WTC11 (cell line): ENCODE measurements around the gene YOD1. TPM values are rescaled to one million over a fixed set of nuclear protein-coding genes. Genes with fewer than 3 reads are reported as not detected.

ENCODE experiments used
- ATAC-seq: fragments of 200-7000 bp; cut with Tn5 transposase; 2 replicates; pipeline ENCODE4 v1.10.0; 2021; ENCODE audit warnings: mild to moderate bottlenecking, moderate library complexity
- CTCF ChIA-PET: fragments of 300-600 bp; sonication (Branson Sonifier 250); formaldehyde crosslinking; loops from one replicate; lab custom pipeline; 2021; ENCODE audit warnings: antibody characterized with exemption; lab: Charles Lee
- POLR2A ChIA-PET: fragments of 350-600 bp; sonication (Branson Sonifier 250); formaldehyde crosslinking; loops from one replicate; lab custom pipeline; 2021; ENCODE audit warnings: antibody characterized with exemption; lab: Charles Lee
- DNase-seq: peaks from one replicate; pipeline ENCODE4 v3.0.0; 2021; ENCODE audit warnings: low spot score
- H3K27ac Mint-ChIP-seq: 2 replicates; pipeline ENCODE4 v1.8.0; 2021; ENCODE audit warnings: mixed read lengths
- H3K27me3 Mint-ChIP-seq: 2 replicates; pipeline ENCODE4 v1.8.0; 2021; ENCODE audit warnings: low read depth, mild to moderate bottlenecking, moderate library complexity, mixed read lengths
- H3K36me3 Mint-ChIP-seq: 2 replicates; pipeline ENCODE4 v1.8.0; 2021; ENCODE audit warnings: mixed read lengths
- H3K4me1 Mint-ChIP-seq: 2 replicates; pipeline ENCODE4 v1.8.0; 2022; ENCODE audit warnings: mixed read lengths
- H3K4me3 Mint-ChIP-seq: 2 replicates; pipeline ENCODE4 v1.8.0; 2021; ENCODE audit warnings: mild to moderate bottlenecking, moderate library complexity, mixed read lengths
- H3K9me3 Mint-ChIP-seq: 2 replicates; pipeline ENCODE4 v1.8.0; 2021; ENCODE audit warnings: mixed read lengths
- FOXJ3 ChIP-seq: sonication (generic); formaldehyde crosslinking; IDR thresholded peaks from 2 replicates; pipeline ENCODE4 v1.9.0; 2021; ENCODE audit warnings: missing genetic modification reagents, mild to moderate bottlenecking, borderline replicate concordance
- GTF2I ChIP-seq: fragments of 250-450 bp; sonication (Bioruptor Pico); conservative IDR thresholded peaks from 2 replicates; pipeline ENCODE4 v1.4.0; 2021; ENCODE audit warnings: mild to moderate bottlenecking
- NFE2L1 ChIP-seq: sonication (generic); formaldehyde crosslinking; IDR thresholded peaks from 2 replicates; pipeline ENCODE4 v1.8.1; 2023; ENCODE audit warnings: missing genetic modification reagents
- NR2C2 ChIP-seq: sonication (generic); formaldehyde crosslinking; IDR thresholded peaks from 2 replicates; pipeline ENCODE4 v1.8.0; 2022; ENCODE audit warnings: mild to moderate bottlenecking, missing genetic modification reagents
- ZBTB21 ChIP-seq: sonication (generic); formaldehyde crosslinking; IDR thresholded peaks from 2 replicates; pipeline ENCODE4 v1.8.1; 2023; ENCODE audit warnings: mild to moderate bottlenecking, missing genetic modification reagents, borderline replicate concordance
- ZNF138 ChIP-seq: sonication (generic); formaldehyde crosslinking; conservative IDR thresholded peaks from 2 replicates; pipeline ENCODE4 v1.8.1; 2022; ENCODE audit warnings: mild to moderate bottlenecking, moderate library complexity, missing genetic modification reagents
- ZNF232 ChIP-seq: sonication (generic); formaldehyde crosslinking; IDR thresholded peaks from 2 replicates; pipeline ENCODE4 v1.8.0; 2022; ENCODE audit warnings: mild to moderate bottlenecking, missing genetic modification reagents
- ZNF263 ChIP-seq: sonication (generic); formaldehyde crosslinking; IDR thresholded peaks from 2 replicates; pipeline ENCODE4 v1.8.1; 2022; ENCODE audit warnings: low read depth, mild to moderate bottlenecking, moderate library complexity, missing genetic modification reagents
- ZNF423 ChIP-seq: fragments of 250-450 bp; sonication (Bioruptor Pico); IDR thresholded peaks from 2 replicates; pipeline ENCODE4 v2.1.2; 2022; ENCODE audit warnings: mild to moderate bottlenecking, moderate library complexity
- ZNF671 ChIP-seq: fragments of 250-450 bp; sonication (Bioruptor Pico); IDR thresholded peaks from 2 replicates; pipeline ENCODE4 v1.8.0; 2021; ENCODE audit warnings: mild to moderate bottlenecking
- total RNA-seq: library from RNA; stranded (reverse); gene quantifications from 3 replicates; pipeline ENCODE4 v1.2.3, GENCODE V29; 2021
- TF ChIP-seq, protein P1 (sequence below): sonication (generic); formaldehyde crosslinking; IDR thresholded peaks from 2 replicates; pipeline ENCODE4 v1.8.0; 2023; ENCODE audit warnings: missing genetic modification reagents, mild to moderate bottlenecking, borderline replicate concordance
- TF ChIP-seq, protein P2 (sequence below): sonication (generic); formaldehyde crosslinking; IDR thresholded peaks from 2 replicates; pipeline ENCODE4 v1.8.1; 2022; ENCODE audit warnings: missing genetic modification reagents, borderline replicate concordance
- TF ChIP-seq, protein P3 (sequence below): fragments of 250-450 bp; sonication (Bioruptor Pico); IDR thresholded peaks from 2 replicates; pipeline ENCODE4 v1.9.0; 2021; ENCODE audit warnings: mild to moderate bottlenecking
- TF ChIP-seq, protein P4 (sequence below): fragments of 250-450 bp; sonication (Bioruptor Pico); IDR thresholded peaks from 2 replicates; pipeline ENCODE4 v1.9.0; 2021; ENCODE audit warnings: mild to moderate bottlenecking
- TF ChIP-seq, protein P5 (sequence below): sonication (generic); formaldehyde crosslinking; IDR thresholded peaks from 2 replicates; pipeline ENCODE4 v1.8.0; 2022; ENCODE audit warnings: mild to moderate bottlenecking, missing genetic modification reagents
- TF ChIP-seq, protein P6 (sequence below): sonication (generic); formaldehyde crosslinking; IDR thresholded peaks from 2 replicates; pipeline ENCODE4 v1.8.0; 2022; ENCODE audit warnings: missing genetic modification reagents

YOD1 gene
- total RNA-seq, 1 experiment from 2014 or later, result 12.0 TPM

DNA sequence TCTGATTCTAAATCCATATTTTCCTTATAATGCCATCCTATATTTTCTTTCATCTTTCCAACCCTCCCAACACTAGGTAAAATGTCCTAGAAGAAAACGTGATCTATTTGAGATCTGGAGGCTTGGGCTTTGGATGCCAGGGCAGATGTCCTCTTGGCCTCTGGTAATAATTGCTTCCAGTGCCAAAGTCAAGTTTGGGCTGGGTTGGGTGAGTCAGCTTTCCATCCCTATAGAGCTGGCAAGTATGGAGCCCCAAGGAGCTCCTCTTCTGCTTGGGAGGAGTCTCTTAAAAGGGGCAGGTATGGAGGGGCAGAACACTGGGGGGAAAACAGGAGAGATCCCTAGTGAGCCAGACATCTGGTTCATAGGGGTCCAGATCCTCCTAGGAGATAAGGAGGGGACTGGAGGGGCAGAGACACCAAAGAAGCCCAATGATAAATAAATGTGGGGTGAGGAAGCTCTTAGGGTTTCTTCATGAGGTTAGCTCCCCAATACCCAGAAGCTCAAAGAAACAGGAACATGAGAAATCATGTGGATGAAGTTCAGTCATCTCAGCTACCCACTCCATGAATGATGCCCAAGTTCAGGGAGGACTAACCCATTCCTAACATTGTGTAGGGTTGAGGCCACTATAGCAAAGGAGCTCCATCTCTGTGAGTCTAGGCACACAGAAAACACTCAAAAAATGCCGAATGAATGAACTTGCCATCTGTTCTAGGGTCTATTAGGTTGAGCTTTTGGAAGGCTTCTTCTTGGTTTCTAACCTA, 21.9 kb downstream of the YOD1 start (continued):
- TF ChIP-seq, protein P1, sequence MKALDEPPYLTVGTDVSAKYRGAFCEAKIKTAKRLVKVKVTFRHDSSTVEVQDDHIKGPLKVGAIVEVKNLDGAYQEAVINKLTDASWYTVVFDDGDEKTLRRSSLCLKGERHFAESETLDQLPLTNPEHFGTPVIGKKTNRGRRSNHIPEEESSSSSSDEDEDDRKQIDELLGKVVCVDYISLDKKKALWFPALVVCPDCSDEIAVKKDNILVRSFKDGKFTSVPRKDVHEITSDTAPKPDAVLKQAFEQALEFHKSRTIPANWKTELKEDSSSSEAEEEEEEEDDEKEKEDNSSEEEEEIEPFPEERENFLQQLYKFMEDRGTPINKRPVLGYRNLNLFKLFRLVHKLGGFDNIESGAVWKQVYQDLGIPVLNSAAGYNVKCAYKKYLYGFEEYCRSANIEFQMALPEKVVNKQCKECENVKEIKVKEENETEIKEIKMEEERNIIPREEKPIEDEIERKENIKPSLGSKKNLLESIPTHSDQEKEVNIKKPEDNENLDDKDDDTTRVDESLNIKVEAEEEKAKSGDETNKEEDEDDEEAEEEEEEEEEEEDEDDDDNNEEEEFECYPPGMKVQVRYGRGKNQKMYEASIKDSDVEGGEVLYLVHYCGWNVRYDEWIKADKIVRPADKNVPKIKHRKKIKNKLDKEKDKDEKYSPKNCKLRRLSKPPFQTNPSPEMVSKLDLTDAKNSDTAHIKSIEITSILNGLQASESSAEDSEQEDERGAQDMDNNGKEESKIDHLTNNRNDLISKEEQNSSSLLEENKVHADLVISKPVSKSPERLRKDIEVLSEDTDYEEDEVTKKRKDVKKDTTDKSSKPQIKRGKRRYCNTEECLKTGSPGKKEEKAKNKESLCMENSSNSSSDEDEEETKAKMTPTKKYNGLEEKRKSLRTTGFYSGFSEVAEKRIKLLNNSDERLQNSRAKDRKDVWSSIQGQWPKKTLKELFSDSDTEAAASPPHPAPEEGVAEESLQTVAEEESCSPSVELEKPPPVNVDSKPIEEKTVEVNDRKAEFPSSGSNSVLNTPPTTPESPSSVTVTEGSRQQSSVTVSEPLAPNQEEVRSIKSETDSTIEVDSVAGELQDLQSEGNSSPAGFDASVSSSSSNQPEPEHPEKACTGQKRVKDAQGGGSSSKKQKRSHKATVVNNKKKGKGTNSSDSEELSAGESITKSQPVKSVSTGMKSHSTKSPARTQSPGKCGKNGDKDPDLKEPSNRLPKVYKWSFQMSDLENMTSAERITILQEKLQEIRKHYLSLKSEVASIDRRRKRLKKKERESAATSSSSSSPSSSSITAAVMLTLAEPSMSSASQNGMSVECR (CRISPR knock-in tag), result no peak
- TF ChIP-seq, protein P2, sequence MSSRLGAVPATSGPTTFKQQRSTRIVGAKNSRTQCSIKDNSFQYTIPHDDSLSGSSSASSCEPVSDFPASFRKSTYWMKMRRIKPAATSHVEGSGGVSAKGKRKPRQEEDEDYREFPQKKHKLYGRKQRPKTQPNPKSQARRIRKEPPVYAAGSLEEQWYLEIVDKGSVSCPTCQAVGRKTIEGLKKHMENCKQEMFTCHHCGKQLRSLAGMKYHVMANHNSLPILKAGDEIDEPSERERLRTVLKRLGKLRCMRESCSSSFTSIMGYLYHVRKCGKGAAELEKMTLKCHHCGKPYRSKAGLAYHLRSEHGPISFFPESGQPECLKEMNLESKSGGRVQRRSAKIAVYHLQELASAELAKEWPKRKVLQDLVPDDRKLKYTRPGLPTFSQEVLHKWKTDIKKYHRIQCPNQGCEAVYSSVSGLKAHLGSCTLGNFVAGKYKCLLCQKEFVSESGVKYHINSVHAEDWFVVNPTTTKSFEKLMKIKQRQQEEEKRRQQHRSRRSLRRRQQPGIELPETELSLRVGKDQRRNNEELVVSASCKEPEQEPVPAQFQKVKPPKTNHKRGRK, result no peak
- no peak for TF ChIP-seq NR2C2 (CRISPR knock-in tag)
- TF ChIP-seq, all 79 proteins: peak for 0

DNA sequence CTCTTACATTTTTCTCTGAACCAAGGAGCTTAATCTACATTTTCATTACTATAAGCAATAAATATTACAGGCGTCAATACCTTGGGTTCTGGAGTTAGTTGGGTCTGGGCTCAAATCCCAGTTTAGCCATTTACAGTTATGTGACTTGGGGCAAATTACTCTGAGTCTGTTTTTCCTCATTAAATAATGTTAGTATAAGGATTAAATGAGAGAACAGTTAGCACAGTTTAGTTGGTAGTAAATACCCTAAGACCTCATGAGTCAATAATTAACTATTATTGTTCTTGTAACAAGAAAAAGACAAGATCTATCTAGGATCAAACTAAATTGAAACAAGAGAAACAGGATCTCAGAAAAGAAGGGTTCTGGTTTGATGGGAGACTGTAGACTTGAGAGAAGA, 23.1 kb downstream of the YOD1 start:
- no peak for ATAC-seq
- Mint-ChIP-seq H3K9me3 (no peaks in the 10 kb centered on the region), H3K27ac (no peak overlapping the region), H3K36me3 (no peaks in the 10 kb centered on the region; the same call in 1 of the 2 replicates), H3K4me3 (no peak overlapping the region), H3K27me3 (no peaks in the 10 kb centered on the region), H3K4me1 (peaks cover 54% of the 10 kb centered on the region)
- TF ChIP-seq ZNF263, result no peak
- ChIA-PET CTCF (no interaction called here), POLR2A (no interaction called here)
- DNase-seq, result no peak

DNA sequence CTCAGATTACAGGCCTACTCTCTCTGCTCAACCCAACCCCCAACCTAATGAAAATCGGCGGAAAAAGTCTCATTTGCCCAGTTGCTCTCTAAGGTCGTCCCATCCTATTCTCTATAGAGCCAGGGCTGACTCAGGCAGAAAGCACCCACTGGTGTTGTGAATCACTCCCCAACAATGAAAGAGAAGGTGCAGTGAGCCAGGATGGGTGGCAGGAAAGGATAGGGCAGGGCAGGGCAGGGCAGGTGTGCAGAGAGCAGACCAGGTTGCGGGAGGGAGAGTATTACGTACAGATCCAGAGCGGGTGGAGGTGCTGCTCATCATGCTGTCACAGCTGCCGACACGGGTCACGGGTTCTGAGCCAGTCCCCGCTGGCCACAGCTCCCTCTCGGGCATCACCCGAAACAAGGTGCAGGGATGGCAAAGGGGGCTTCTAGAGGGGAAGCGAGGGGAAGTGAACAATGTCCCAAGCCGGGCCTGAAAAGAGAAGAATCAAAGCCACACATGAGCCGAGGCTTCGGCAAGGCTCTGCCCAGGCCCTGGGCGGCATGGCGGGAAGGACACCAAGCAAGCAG, 23.7 kb downstream of the YOD1 start:
- ATAC-seq (no peak), DNase-seq (no peak)
- H3K4me1 Mint-ChIP-seq, result peaks cover 48% of the 10 kb centered on the region
- no peak overlapping the region for H3K4me3 Mint-ChIP-seq
- no peaks in the 10 kb centered on the region; the same call in 1 of the 2 replicates for H3K36me3 Mint-ChIP-seq
- no peaks in the 10 kb centered on the region for H3K27me3 Mint-ChIP-seq
- CTCF ChIA-PET, result no interaction called here
- POLR2A ChIA-PET, result no interaction called here
- no peak overlapping the region for H3K27ac Mint-ChIP-seq
- no peaks in the 10 kb centered on the region for H3K9me3 Mint-ChIP-seq
- TF ChIP-seq ZNF232 (CRISPR knock-in tag), result no peak
- TF ChIP-seq GTF2I (CRISPR knock-in tag), result no peak
- no peak for TF ChIP-seq FOXJ3 (CRISPR knock-in tag)
- TF ChIP-seq, protein P3, sequence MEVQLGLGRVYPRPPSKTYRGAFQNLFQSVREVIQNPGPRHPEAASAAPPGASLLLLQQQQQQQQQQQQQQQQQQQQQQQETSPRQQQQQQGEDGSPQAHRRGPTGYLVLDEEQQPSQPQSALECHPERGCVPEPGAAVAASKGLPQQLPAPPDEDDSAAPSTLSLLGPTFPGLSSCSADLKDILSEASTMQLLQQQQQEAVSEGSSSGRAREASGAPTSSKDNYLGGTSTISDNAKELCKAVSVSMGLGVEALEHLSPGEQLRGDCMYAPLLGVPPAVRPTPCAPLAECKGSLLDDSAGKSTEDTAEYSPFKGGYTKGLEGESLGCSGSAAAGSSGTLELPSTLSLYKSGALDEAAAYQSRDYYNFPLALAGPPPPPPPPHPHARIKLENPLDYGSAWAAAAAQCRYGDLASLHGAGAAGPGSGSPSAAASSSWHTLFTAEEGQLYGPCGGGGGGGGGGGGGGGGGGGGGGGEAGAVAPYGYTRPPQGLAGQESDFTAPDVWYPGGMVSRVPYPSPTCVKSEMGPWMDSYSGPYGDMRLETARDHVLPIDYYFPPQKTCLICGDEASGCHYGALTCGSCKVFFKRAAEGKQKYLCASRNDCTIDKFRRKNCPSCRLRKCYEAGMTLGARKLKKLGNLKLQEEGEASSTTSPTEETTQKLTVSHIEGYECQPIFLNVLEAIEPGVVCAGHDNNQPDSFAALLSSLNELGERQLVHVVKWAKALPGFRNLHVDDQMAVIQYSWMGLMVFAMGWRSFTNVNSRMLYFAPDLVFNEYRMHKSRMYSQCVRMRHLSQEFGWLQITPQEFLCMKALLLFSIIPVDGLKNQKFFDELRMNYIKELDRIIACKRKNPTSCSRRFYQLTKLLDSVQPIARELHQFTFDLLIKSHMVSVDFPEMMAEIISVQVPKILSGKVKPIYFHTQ (CRISPR knock-in tag), result no peak
- no peak for TF ChIP-seq ZNF671 (CRISPR knock-in tag)
- TF ChIP-seq, protein P4, sequence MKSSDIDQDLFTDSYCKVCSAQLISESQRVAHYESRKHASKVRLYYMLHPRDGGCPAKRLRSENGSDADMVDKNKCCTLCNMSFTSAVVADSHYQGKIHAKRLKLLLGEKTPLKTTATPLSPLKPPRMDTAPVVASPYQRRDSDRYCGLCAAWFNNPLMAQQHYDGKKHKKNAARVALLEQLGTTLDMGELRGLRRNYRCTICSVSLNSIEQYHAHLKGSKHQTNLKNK (CRISPR knock-in tag), result no peak
- TF ChIP-seq ZBTB21 (CRISPR knock-in tag), result no peak
- TF ChIP-seq, protein P5, sequence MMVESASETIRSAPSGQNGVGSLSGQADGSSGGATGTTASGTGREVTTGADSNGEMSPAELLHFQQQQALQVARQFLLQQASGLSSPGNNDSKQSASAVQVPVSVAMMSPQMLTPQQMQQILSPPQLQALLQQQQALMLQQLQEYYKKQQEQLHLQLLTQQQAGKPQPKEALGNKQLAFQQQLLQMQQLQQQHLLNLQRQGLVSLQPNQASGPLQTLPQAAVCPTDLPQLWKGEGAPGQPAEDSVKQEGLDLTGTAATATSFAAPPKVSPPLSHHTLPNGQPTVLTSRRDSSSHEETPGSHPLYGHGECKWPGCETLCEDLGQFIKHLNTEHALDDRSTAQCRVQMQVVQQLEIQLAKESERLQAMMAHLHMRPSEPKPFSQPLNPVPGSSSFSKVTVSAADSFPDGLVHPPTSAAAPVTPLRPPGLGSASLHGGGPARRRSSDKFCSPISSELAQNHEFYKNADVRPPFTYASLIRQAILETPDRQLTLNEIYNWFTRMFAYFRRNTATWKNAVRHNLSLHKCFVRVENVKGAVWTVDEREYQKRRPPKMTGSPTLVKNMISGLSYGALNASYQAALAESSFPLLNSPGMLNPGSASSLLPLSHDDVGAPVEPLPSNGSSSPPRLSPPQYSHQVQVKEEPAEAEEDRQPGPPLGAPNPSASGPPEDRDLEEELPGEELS, result no peak
- TF ChIP-seq, protein P6, sequence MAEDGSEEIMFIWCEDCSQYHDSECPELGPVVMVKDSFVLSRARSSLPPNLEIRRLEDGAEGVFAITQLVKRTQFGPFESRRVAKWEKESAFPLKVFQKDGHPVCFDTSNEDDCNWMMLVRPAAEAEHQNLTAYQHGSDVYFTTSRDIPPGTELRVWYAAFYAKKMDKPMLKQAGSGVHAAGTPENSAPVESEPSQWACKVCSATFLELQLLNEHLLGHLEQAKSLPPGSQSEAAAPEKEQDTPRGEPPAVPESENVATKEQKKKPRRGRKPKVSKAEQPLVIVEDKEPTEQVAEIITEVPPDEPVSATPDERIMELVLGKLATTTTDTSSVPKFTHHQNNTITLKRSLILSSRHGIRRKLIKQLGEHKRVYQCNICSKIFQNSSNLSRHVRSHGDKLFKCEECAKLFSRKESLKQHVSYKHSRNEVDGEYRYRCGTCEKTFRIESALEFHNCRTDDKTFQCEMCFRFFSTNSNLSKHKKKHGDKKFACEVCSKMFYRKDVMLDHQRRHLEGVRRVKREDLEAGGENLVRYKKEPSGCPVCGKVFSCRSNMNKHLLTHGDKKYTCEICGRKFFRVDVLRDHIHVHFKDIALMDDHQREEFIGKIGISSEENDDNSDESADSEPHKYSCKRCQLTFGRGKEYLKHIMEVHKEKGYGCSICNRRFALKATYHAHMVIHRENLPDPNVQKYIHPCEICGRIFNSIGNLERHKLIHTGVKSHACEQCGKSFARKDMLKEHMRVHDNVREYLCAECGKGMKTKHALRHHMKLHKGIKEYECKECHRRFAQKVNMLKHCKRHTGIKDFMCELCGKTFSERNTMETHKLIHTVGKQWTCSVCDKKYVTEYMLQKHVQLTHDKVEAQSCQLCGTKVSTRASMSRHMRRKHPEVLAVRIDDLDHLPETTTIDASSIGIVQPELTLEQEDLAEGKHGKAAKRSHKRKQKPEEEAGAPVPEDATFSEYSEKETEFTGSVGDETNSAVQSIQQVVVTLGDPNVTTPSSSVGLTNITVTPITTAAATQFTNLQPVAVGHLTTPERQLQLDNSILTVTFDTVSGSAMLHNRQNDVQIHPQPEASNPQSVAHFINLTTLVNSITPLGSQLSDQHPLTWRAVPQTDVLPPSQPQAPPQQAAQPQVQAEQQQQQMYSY (CRISPR knock-in tag), result no peak
- no peak for TF ChIP-seq ZNF423 (CRISPR knock-in tag)
- no peak for TF ChIP-seq NFE2L1 (CRISPR knock-in tag)
- no peak for TF ChIP-seq ZNF138
